ENCODE measurements around the gene HLA-A. TPM values are rescaled to one million over a fixed set of nuclear protein-coding genes. Genes with fewer than 3 reads are reported as not detected.

The HLA-A gene
- polyA plus RNA-seq, 1 donor, result 326 TPM

- H3K36me3 ChIP-seq (ENCODE audit: control insufficient read depth, insufficient read depth, low read length), result peaks cover 21% of the 10 kb centered on the region
- no peak for DNase-seq
- H3K4me1 ChIP-seq (ENCODE audit: control insufficient read depth, insufficient read depth, low read length), result peaks cover 3% of the 10 kb centered on the region
- WGBS (ENCODE audit: insufficient coverage, low lambda C conversion rate), result no CpG with 5 or more reads among the region's 6 CpGs
- no peaks in the 10 kb centered on the region for H3K9me3 ChIP-seq (ENCODE audit: control insufficient read depth, low read depth, low read length)
- no peak overlapping the region for H3K27ac ChIP-seq (ENCODE audit: low read length)
- H3K4me3 ChIP-seq (ENCODE audit: low read length), result no peak overlapping the region
- H3K27me3 ChIP-seq (ENCODE audit: control insufficient read depth, insufficient read depth, low read length), result no peaks in the 10 kb centered on the region
These were observed 4.1 kb downstream of the HLA-A start for GRCh38 chr6:29946223-29947076.

GRCh38 chr6:29947077-29947980, 5.0 kb downstream of the HLA-A start:
- no peak for DNase-seq
- Histone ChIP-seq H3K4me1 (ENCODE audit: control insufficient read depth, insufficient read depth, low read length) (no peaks in the 10 kb centered on the region), H3K27ac (ENCODE audit: low read length) (no peak overlapping the region), H3K4me3 (ENCODE audit: low read length) (no peak overlapping the region), H3K36me3 (ENCODE audit: control insufficient read depth, insufficient read depth, low read length) (peaks cover 21% of the 10 kb centered on the region), H3K9me3 (ENCODE audit: control insufficient read depth, low read depth, low read length) (no peaks in the 10 kb centered on the region), H3K27me3 (ENCODE audit: control insufficient read depth, insufficient read depth, low read length) (no peaks in the 10 kb centered on the region)
- no CpG with 5 or more reads among the region's 3 CpGs for WGBS (ENCODE audit: insufficient coverage, low lambda C conversion rate)

- no peak for DNase-seq
- Histone ChIP-seq H3K27me3 (ENCODE audit: control insufficient read depth, insufficient read depth, low read length) (no peaks in the 10 kb centered on the region), H3K27ac (ENCODE audit: low read length) (no peak overlapping the region), H3K36me3 (ENCODE audit: control insufficient read depth, insufficient read depth, low read length) (peaks cover 21% of the 10 kb centered on the region), H3K9me3 (ENCODE audit: control insufficient read depth, low read depth, low read length) (no peaks in the 10 kb centered on the region), H3K4me1 (ENCODE audit: control insufficient read depth, insufficient read depth, low read length) (no peaks in the 10 kb centered on the region), H3K4me3 (ENCODE audit: low read length) (no peak overlapping the region)
- no CpG with 5 or more reads among the region's 2 CpGs for WGBS (ENCODE audit: insufficient coverage, low lambda C conversion rate)
These were observed 5.9 kb downstream of the HLA-A start for GRCh38 chr6:29948277-29948676.

- Histone ChIP-seq H3K27ac (ENCODE audit: low read length) (no peak overlapping the region), H3K9me3 (ENCODE audit: control insufficient read depth, low read depth, low read length) (no peaks in the 10 kb centered on the region), H3K4me1 (ENCODE audit: control insufficient read depth, insufficient read depth, low read length) (no peaks in the 10 kb centered on the region), H3K27me3 (ENCODE audit: control insufficient read depth, insufficient read depth, low read length) (no peaks in the 10 kb centered on the region), H3K4me3 (ENCODE audit: low read length) (no peak overlapping the region), H3K36me3 (ENCODE audit: control insufficient read depth, insufficient read depth, low read length) (peaks cover 12% of the 10 kb centered on the region)
- no CpG with 5 or more reads among the region's 7 CpGs for WGBS (ENCODE audit: insufficient coverage, low lambda C conversion rate)
- DNase-seq, result no peak
These were observed 7.6 kb downstream of the HLA-A start for GRCh38 chr6:29949934-29950333.

- H3K27ac ChIP-seq (ENCODE audit: low read length), result no peak overlapping the region
- H3K36me3 ChIP-seq (ENCODE audit: control insufficient read depth, insufficient read depth, low read length), result peaks cover 4% of the 10 kb centered on the region
- DNase-seq, result no peak
- H3K4me1 ChIP-seq (ENCODE audit: control insufficient read depth, insufficient read depth, low read length), result no peaks in the 10 kb centered on the region
- 50% methylated on average over 2 of the region's 3 CpGs for WGBS (ENCODE audit: insufficient coverage, low lambda C conversion rate)
- H3K9me3 ChIP-seq (ENCODE audit: control insufficient read depth, low read depth, low read length), result no peaks in the 10 kb centered on the region
- H3K27me3 ChIP-seq (ENCODE audit: control insufficient read depth, insufficient read depth, low read length), result no peaks in the 10 kb centered on the region
- no peak overlapping the region for H3K4me3 ChIP-seq (ENCODE audit: low read length)
These were observed 9.6 kb downstream of the HLA-A start for GRCh38 chr6:29951882-29952281.

- no peak for DNase-seq
- WGBS (ENCODE audit: insufficient coverage, low lambda C conversion rate), result no CpG with 5 or more reads among the region's 3 CpGs
- H3K27ac ChIP-seq (ENCODE audit: low read length), result no peak overlapping the region
These were observed 10.7 kb downstream of the HLA-A start for GRCh38 chr6:29953001-29953441.

GRCh38 chr6:29953686-29954085, 11.4 kb downstream of the HLA-A start:
- no peak for DNase-seq
- H3K9me3 ChIP-seq (ENCODE audit: control insufficient read depth, low read depth, low read length), result no peaks in the 10 kb centered on the region
- H3K4me1 ChIP-seq (ENCODE audit: control insufficient read depth, insufficient read depth, low read length), result no peaks in the 10 kb centered on the region
- H3K4me3 ChIP-seq (ENCODE audit: low read length), result no peak overlapping the region
- H3K36me3 ChIP-seq (ENCODE audit: control insufficient read depth, insufficient read depth, low read length), result peaks cover 2% of the 10 kb centered on the region
- H3K27ac ChIP-seq (ENCODE audit: low read length), result no peak overlapping the region
- H3K27me3 ChIP-seq (ENCODE audit: control insufficient read depth, insufficient read depth, low read length), result no peaks in the 10 kb centered on the region
- no CpG with 5 or more reads among the region's 2 CpGs for WGBS (ENCODE audit: insufficient coverage, low lambda C conversion rate)

More at GRCh38 chr6:29953001-29953441, 10.7 kb downstream of the HLA-A start:
- Histone ChIP-seq H3K36me3 (ENCODE audit: control insufficient read depth, insufficient read depth, low read length) (peaks cover 4% of the 10 kb centered on the region), H3K9me3 (ENCODE audit: control insufficient read depth, low read depth, low read length) (no peaks in the 10 kb centered on the region), H3K4me3 (ENCODE audit: low read length) (no peak overlapping the region), H3K27me3 (ENCODE audit: control insufficient read depth, insufficient read depth, low read length) (no peaks in the 10 kb centered on the region), H3K4me1 (ENCODE audit: control insufficient read depth, insufficient read depth, low read length) (no peaks in the 10 kb centered on the region)

GRCh38 chr6:29954272-29954671, 11.9 kb downstream of the HLA-A start:
- no peak for DNase-seq
- no peaks in the 10 kb centered on the region for H3K4me1 ChIP-seq (ENCODE audit: control insufficient read depth, insufficient read depth, low read length)
- no CpG with 5 or more reads among the region's 1 CpG for WGBS (ENCODE audit: insufficient coverage, low lambda C conversion rate)
- no peaks in the 10 kb centered on the region for H3K9me3 ChIP-seq (ENCODE audit: control insufficient read depth, low read depth, low read length)
- no peaks in the 10 kb centered on the region for H3K27me3 ChIP-seq (ENCODE audit: control insufficient read depth, insufficient read depth, low read length)
- no peak overlapping the region for H3K27ac ChIP-seq (ENCODE audit: low read length)
- no peak overlapping the region for H3K4me3 ChIP-seq (ENCODE audit: low read length)
- H3K36me3 ChIP-seq (ENCODE audit: control insufficient read depth, insufficient read depth, low read length), result peaks cover 2% of the 10 kb centered on the region

GRCh38 chr6:29955783-29956182, 13.5 kb downstream of the HLA-A start:
- DNase-seq, result no peak
- whole genome bisulfite sequencing (ENCODE audit: insufficient coverage, low lambda C conversion rate), result 100% methylated on average over 1 of the region's 9 CpGs
- H3K4me1 ChIP-seq (ENCODE audit: control insufficient read depth, insufficient read depth, low read length), result no peaks in the 10 kb centered on the region

GRCh38 chr6:29956518-29956917, 14.2 kb downstream of the HLA-A start:
- Histone ChIP-seq H3K9me3 (ENCODE audit: control insufficient read depth, low read depth, low read length) (no peaks in the 10 kb centered on the region), H3K27ac (ENCODE audit: low read length) (no peak overlapping the region), H3K4me3 (ENCODE audit: low read length) (no peak overlapping the region), H3K27me3 (ENCODE audit: control insufficient read depth, insufficient read depth, low read length) (no peaks in the 10 kb centered on the region), H3K36me3 (ENCODE audit: control insufficient read depth, insufficient read depth, low read length) (no peaks in the 10 kb centered on the region), H3K4me1 (ENCODE audit: control insufficient read depth, insufficient read depth, low read length) (no peaks in the 10 kb centered on the region)
- no CpG with 5 or more reads among the region's 21 CpGs for WGBS (ENCODE audit: insufficient coverage, low lambda C conversion rate)
- no peak for DNase-seq

More at GRCh38 chr6:29955783-29956182, 13.5 kb downstream of the HLA-A start:
- Histone ChIP-seq H3K27ac (ENCODE audit: low read length) (no peak overlapping the region), H3K27me3 (ENCODE audit: control insufficient read depth, insufficient read depth, low read length) (no peaks in the 10 kb centered on the region), H3K9me3 (ENCODE audit: control insufficient read depth, low read depth, low read length) (no peaks in the 10 kb centered on the region), H3K4me3 (ENCODE audit: low read length) (no peak overlapping the region), H3K36me3 (ENCODE audit: control insufficient read depth, insufficient read depth, low read length) (no peaks in the 10 kb centered on the region)
